ENCODE data around the gene STXBP1. TPM values are rescaled to one million over a fixed set of nuclear protein-coding genes. Genes with fewer than 3 reads are reported as not detected.

STXBP1 gene
- total RNA-seq, 1 experiment from 2014 or later = 40.6 TPM

GRCh38 chr9:127633216-127633862 is 21.3 kb downstream of the STXBP1 start:
- ChIA-PET RAD21 (ENCODE audit: low non-redundant PET in 1 of 2, low total read pairs in 2 of 2, uncharacterized antibody in 2 of 2, unreplicated experiment in 2 of 2) (no interaction called here), POLR2A (no interaction called here), CTCF (interaction anchor here (1.0 to 1.6 kb wide), 2 partner anchors 26 to 102 kb away, joined by 3 to 10 read pairs; partner anchors contain the start of gene TOR2A)
- no peaks in the 10 kb centered on the region for H3K79me2 ChIP-seq (ENCODE audit: insufficient read depth, low read length)
- DNase-seq (ENCODE audit: low read depth, low spot score) (no peak), ATAC-seq (no peak)
- H3K27me3 ChIP-seq (ENCODE audit: insufficient read depth, low read length) = no peaks in the 10 kb centered on the region
- intact Hi-C loops (cut with micrococcal nuclease) = no loop called here
- no peaks in the 10 kb centered on the region for H4K20me1 ChIP-seq (ENCODE audit: insufficient read depth)
- TF ChIP-seq POLR2A (IDR thresholded peaks at IDR 0.05; ENCODE audit: borderline replicate concordance, extremely low read depth, insufficient read depth, insufficient read length) (no peak), ELF1 (IDR thresholded peaks at IDR 0.05; ENCODE audit: borderline replicate concordance, low read depth) (no peak), SRF (IDR thresholded peaks at IDR 0.05; ENCODE audit: low read depth) (no peak), ZBTB33 (IDR thresholded peaks at IDR 0.05; ENCODE audit: extremely low read depth, insufficient replicate concordance, low read length) (no peak)
- no peak overlapping the region for H3K4me2 ChIP-seq (ENCODE audit: low read length)
- H3K4me1 ChIP-seq (ENCODE audit: control insufficient read depth in 1 of 2, insufficient read depth in 2 of 2, low read length in 2 of 2) = peaks cover 12 to 25% of the 10 kb centered on the region in 2 experiments; a peak in 3 of 4 replicates
- H3K36me3 ChIP-seq (ENCODE audit: control insufficient read depth in 1 of 2, insufficient read depth in 2 of 2, low read length in 2 of 2) = no peaks in the 10 kb centered on the region
- no peaks in the 10 kb centered on the region for H3K9me2 ChIP-seq (ENCODE audit: insufficient read depth)
- no peak overlapping the region for H3K27ac ChIP-seq (ENCODE audit: low read depth, low read length)
- no TSS peak for BruUV-seq (replicated peaks)
- no peak overlapping the region for H3K4me3 ChIP-seq (replicated peaks in 1 of 2; ENCODE audit: low read depth in 1 of 2, low read length in 2 of 2)
- H3K9me3 ChIP-seq (ENCODE audit: control insufficient read depth in 1 of 2, insufficient read depth in 1 of 2, low read depth in 1 of 2, low read length in 2 of 2) = no peaks in the 10 kb centered on the region
- H2AFZ ChIP-seq (ENCODE audit: low read depth, low read length, poor library complexity, severe bottlenecking) = no peak overlapping the region
- no peak overlapping the region for H3K9ac ChIP-seq (ENCODE audit: low read length)

GRCh38 chr9:127634021-127634420 is 21.9 kb downstream of the STXBP1 start:
- peak; percentile 7 for DNase-seq (ENCODE audit: low read depth, low spot score)
- Histone ChIP-seq H3K9ac (ENCODE audit: low read length) (no peak overlapping the region), H3K4me3 (replicated peaks in 1 of 2; ENCODE audit: low read depth in 1 of 2, low read length in 2 of 2) (no peak overlapping the region), H4K20me1 (ENCODE audit: insufficient read depth) (no peaks in the 10 kb centered on the region), H3K79me2 (ENCODE audit: insufficient read depth, low read length) (no peaks in the 10 kb centered on the region), H3K9me2 (ENCODE audit: insufficient read depth) (no peaks in the 10 kb centered on the region), H2AFZ (ENCODE audit: low read depth, low read length, poor library complexity, severe bottlenecking) (no peak overlapping the region), H3K36me3 (ENCODE audit: control insufficient read depth in 1 of 2, insufficient read depth in 2 of 2, low read length in 2 of 2) (no peaks in the 10 kb centered on the region), H3K4me2 (ENCODE audit: low read length) (no peak overlapping the region), H3K9me3 (ENCODE audit: control insufficient read depth in 1 of 2, insufficient read depth in 1 of 2, low read depth in 1 of 2, low read length in 2 of 2) (no peaks in the 10 kb centered on the region), H3K4me1 (ENCODE audit: control insufficient read depth in 1 of 2, insufficient read depth in 2 of 2, low read length in 2 of 2) (peaks cover 12 to 22% of the 10 kb centered on the region in 2 experiments; a peak in 3 of 4 replicates), H3K27me3 (ENCODE audit: insufficient read depth, low read length) (no peaks in the 10 kb centered on the region), H3K27ac (ENCODE audit: low read depth, low read length) (no peak overlapping the region)
- RAD21 ChIA-PET (ENCODE audit: low non-redundant PET in 1 of 2, low total read pairs in 2 of 2, uncharacterized antibody in 2 of 2, unreplicated experiment in 2 of 2) = no interaction called here
- no TSS peak for BruUV-seq (replicated peaks)
- no peak for TF ChIP-seq ZBTB33 (IDR thresholded peaks at IDR 0.05; ENCODE audit: extremely low read depth, insufficient replicate concordance, low read length)
- no peak for TF ChIP-seq POLR2A (IDR thresholded peaks at IDR 0.05; ENCODE audit: borderline replicate concordance, extremely low read depth, insufficient read depth, insufficient read length)
- TF ChIP-seq FOSL1 (IDR thresholded peaks at IDR 0.05; ENCODE audit: low read depth) = no peak
- TF ChIP-seq ELF1 (IDR thresholded peaks at IDR 0.05; ENCODE audit: borderline replicate concordance, low read depth) = no peak
- TF ChIP-seq JUND (IDR thresholded peaks at IDR 0.05) = no peak
- no peak for TF ChIP-seq CEBPB (IDR thresholded peaks at IDR 0.05; ENCODE audit: low read depth)
- TF ChIP-seq ZNF274 (IDR thresholded peaks at IDR 0.05; ENCODE audit: low read depth, low read length) = no peak
- TF ChIP-seq ATF3 (IDR thresholded peaks at IDR 0.05) = no peak
- no peak for TF ChIP-seq SP1 (IDR thresholded peaks at IDR 0.05; ENCODE audit: low read depth)
- no peak for TF ChIP-seq MAX (IDR thresholded peaks at IDR 0.05)
- no peak for TF ChIP-seq EZH2phosphoT487 (IDR thresholded peaks at IDR 0.05; ENCODE audit: borderline replicate concordance)
- no peak for TF ChIP-seq RAD21 (IDR thresholded peaks at IDR 0.05; ENCODE audit: low read depth)
- TF ChIP-seq SRF (IDR thresholded peaks at IDR 0.05; ENCODE audit: low read depth) = no peak
- ATAC-seq = peak; percentile 4; the same call in 1 of the 2 replicates
- POLR2A ChIA-PET = no interaction called here
- CTCF ChIA-PET = interaction anchor here (1.0 to 1.6 kb wide), 3 partner anchors 25 to 137 kb away, joined by 3 to 10 read pairs (median 3); partner anchors contain the start of gene TOR2A
- intact Hi-C loops (cut with micrococcal nuclease) = no loop called here
